ENCODE data around the gene CRIM1.
A peak's percentile ranks its signal among the peaks of the same experiment; 100 is the strongest.
"Not testable (repeated sequence)": the region's sequence is repeated elsewhere in the genome, so short reads cannot be mapped to it uniquely, and the experiment has no call there.

The CRIM1 gene, protein sequence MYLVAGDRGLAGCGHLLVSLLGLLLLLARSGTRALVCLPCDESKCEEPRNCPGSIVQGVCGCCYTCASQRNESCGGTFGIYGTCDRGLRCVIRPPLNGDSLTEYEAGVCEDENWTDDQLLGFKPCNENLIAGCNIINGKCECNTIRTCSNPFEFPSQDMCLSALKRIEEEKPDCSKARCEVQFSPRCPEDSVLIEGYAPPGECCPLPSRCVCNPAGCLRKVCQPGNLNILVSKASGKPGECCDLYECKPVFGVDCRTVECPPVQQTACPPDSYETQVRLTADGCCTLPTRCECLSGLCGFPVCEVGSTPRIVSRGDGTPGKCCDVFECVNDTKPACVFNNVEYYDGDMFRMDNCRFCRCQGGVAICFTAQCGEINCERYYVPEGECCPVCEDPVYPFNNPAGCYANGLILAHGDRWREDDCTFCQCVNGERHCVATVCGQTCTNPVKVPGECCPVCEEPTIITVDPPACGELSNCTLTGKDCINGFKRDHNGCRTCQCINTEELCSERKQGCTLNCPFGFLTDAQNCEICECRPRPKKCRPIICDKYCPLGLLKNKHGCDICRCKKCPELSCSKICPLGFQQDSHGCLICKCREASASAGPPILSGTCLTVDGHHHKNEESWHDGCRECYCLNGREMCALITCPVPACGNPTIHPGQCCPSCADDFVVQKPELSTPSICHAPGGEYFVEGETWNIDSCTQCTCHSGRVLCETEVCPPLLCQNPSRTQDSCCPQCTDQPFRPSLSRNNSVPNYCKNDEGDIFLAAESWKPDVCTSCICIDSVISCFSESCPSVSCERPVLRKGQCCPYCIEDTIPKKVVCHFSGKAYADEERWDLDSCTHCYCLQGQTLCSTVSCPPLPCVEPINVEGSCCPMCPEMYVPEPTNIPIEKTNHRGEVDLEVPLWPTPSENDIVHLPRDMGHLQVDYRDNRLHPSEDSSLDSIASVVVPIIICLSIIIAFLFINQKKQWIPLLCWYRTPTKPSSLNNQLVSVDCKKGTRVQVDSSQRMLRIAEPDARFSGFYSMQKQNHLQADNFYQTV

GRCh38 chr2:36355151-36355889 lies at the start of gene CRIM1:
Gene CRIM1 (plus strand): TSS chr2:36355778. CDS start chr2:36356293, 515 bp downstream.
- DNase-seq: peak; percentile 92
- in situ Hi-C loops (cut with HindIII; ENCODE audit: low pct_ligation_motif_present, low pct_unique_long_range_greater_than_20kb, low sequenced_read_pairs): no loop called here

- no peak for DNase-seq
- in situ Hi-C loops (cut with HindIII; ENCODE audit: low pct_ligation_motif_present, low pct_unique_long_range_greater_than_20kb, low sequenced_read_pairs): no loop called here
Measured at GRCh38 chr2:36307441-36307840, 48.1 kb upstream of the CRIM1 start.

DNA sequence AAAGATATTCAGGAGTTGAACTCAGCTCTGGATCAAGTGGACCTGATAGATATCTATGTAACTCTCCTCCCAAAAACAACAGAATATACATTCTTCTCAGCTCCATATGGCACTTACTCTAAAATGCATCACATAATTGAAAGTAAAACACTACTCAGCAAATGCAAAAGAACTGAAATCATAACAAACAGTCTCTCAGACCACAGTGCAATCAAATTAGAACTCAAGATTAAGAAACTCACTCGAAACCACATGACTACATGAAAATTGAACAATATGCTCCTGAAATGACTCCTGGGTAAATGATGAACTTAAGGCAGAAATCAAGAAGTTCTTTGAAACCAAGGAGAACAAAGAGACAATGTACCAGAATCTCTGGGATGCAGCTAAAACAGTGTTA lies 45.1 kb upstream of the CRIM1 start:
- DNase-seq; in situ Hi-C loops (cut with HindIII; ENCODE audit: low pct_ligation_motif_present, low pct_unique_long_range_greater_than_20kb, low sequenced_read_pairs): not testable (repeated sequence)

DNA sequence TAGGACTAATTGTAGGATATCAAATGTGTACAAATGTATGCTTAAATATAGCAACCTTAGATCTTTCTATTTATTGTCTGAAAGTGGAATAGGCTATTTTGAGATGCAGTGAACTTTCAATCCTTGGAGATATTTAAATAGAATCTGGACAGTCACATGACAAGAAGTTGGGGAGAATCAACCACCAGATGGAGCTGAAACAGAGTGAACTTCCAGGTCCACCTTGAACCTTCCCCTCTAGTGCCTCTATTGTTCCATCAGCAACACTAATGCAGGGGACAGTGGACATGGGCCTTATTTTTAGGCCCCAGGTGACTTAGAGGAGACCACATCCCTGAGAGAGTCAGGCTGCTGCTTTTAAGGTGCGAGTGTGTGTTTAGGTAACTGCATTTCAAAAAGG lies 37.0 kb upstream of the CRIM1 start:
- DNase-seq: peak; percentile 27
- in situ Hi-C loops (cut with HindIII; ENCODE audit: low pct_ligation_motif_present, low pct_unique_long_range_greater_than_20kb, low sequenced_read_pairs): no loop called here

DNA sequence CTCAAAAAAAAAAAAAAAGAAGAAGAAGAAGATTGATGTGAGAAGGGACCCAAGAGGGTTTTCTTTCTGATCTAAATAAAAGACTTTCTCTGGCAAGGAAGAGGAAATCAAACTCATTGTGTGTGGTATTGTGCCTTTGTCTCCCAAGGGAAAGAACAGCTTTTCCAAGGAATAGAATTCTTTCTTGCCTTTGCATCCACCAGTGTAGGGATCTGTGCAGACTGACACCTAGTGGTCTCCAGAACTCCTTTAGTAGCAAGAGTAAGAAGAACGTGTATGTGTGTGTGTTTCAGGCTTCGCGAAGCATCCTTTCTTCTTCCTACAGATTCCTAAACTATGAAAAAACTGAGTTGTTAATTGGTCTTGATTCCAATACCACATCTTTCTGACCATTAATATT lies 33.5 kb upstream of the CRIM1 start:
- DNase-seq: peak; percentile 55
- in situ Hi-C loops (cut with HindIII; ENCODE audit: low pct_ligation_motif_present, low pct_unique_long_range_greater_than_20kb, low sequenced_read_pairs): no loop called here

DNA sequence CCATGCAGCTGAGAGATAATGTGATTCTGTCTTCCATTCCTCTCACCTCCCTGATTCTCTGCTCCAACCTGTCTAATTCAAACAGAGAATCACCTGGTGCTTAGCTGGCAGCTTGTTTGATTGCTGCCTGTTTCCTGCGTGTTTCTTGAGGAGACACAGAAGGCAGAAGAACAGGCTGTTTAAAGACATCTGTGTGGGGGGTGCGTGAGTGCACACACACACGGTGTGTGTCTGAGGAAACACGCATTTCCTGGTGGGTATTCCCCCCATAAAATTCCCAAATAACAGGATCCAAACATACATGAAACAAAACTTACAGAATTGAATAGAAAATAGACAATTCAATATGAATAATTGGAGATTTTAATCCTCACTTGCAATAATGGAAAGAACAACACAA lies 29.3 kb upstream of the CRIM1 start:
- DNase-seq: no peak
- in situ Hi-C loops (cut with HindIII; ENCODE audit: low pct_ligation_motif_present, low pct_unique_long_range_greater_than_20kb, low sequenced_read_pairs): no loop called here

GRCh38 chr2:36329251-36329650 lies 26.3 kb upstream of the CRIM1 start:
- DNase-seq: no peak
- in situ Hi-C loops (cut with HindIII; ENCODE audit: low pct_ligation_motif_present, low pct_unique_long_range_greater_than_20kb, low sequenced_read_pairs): no loop called here

DNA sequence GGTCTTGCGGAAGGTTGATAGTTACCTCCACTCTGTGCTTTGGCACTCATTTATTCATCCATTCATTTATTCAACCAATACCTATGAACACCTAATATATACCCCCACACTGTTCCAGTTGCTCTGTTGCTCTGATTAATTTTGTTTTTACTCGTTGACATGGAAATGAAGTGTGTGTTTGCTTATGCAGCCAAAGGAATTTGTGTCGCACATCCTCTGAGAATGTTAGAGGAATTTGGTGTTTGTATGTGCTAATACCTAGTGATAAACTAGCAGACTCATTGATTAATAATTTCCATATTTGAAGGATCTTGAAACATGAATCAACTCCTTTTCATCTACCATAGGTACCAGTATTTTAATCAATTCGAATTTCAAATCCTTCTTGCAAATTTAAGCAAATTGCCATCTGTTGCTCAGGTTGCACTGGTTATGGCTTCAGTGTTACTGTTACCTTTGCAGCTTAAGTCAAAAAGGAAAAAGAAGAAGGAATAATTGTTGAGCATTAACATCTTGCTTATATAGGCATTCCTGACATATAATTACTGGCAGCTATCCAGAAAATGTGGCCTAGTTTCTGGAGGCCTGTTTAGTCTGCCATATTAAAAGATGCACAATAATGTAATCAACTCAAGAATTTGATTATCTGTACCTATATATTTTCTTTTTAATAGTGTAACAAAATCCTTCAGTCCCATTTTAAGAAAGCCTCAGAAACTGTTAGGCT lies 25.7 kb upstream of the CRIM1 start:
- in situ Hi-C loops (cut with HindIII; ENCODE audit: low pct_ligation_motif_present, low pct_unique_long_range_greater_than_20kb, low sequenced_read_pairs): no loop called here
- DNase-seq: peak; percentile 92

DNA sequence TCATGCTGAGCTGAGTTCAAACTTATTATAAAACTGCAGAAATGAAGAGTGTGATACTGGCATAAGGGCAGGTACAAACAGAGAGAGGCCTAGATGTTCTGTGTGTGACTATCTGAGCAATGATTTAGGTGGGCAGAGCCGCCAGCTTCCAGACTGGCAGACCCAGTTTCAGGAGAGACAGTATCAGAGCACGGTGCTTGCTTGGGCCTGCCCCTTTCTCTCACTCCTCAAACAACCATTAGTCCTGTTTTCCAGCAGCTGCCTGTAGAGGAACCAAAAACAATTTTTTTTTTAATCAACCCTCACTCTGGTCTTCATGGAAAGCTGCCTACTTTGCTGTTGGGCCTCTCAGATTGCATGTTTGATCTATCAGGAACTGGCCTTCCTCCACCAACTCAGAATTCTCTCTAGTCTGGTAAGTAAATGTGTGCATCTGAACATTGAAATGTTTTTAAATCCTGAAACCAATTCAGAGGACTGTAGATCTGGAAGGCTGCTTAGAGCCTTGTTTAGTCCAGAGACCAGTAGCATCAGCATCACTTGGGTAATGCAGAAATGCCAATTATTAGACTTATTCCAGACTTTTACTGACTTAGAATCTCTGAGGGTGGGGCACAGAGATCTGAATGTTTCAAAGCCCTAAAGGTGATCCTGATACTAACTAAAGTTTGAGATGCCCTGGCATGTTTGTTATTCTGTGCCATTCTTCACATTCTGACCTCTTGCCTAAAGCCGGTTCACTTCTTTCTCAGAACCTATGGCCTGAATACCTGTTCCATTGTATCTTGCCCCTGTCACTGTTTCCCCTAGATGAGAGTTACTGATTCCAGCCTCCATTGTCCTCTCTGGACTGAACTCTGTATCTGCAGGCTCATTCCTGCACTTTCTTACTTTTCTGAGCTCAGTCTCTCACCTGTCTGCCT lies 24.8 kb upstream of the CRIM1 start:
- no peak for DNase-seq
- in situ Hi-C loops (cut with HindIII; ENCODE audit: low pct_ligation_motif_present, low pct_unique_long_range_greater_than_20kb, low sequenced_read_pairs): no loop called here

DNA sequence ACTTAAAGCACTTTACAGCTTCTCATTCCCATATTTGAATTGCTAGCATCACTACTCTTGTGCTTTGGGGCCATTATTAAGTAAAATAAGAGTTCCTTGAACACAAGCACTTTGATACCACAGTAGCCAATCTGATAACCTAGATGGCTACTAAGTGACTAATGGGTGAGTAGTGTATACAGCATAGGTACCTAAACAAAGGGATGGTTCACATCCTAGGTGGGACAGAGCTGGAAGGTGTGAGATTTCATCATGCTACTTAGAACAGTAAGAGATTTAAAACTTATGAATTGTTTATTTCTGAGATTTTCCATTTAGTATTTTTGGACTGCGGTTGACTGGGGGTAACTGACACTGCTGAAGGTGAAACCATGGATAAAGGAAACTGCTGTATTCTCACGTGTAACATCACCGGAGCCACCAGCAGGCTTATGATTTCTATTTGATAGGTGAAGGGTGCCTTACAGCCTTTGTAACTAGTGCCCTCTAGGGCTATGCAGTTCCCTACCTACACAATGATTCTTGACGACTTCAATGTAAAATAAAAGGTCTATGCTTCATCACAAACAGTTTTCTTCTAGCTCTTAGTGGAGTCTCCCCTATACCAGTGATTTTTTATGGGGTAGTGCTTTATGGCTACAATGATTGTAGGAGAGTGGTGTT lies 22.1 kb upstream of the CRIM1 start:
- in situ Hi-C loops (cut with HindIII; ENCODE audit: low pct_ligation_motif_present, low pct_unique_long_range_greater_than_20kb, low sequenced_read_pairs): no loop called here
- DNase-seq: peak; percentile 45

DNA sequence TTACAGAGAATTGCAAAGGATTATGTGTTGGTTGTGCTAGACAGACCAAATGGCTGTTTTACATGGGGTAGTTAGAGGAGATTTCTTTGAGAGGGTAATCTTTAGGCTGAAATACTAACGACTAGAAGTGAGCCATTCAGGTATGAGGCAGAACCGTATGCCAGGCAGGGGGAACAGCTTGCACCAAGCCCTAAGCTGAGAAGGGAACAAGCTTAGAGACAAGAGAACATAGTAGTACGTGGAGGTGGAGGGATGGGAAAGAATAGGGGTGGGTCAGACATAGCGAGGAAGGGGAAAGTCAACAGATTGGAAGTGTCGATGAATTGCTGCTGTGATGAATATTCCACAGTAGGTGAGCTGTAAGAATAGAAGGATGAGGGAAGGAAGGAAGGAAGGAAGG lies 20.0 kb upstream of the CRIM1 start:
- no peak for DNase-seq
- in situ Hi-C loops (cut with HindIII; ENCODE audit: low pct_ligation_motif_present, low pct_unique_long_range_greater_than_20kb, low sequenced_read_pairs): no loop called here

GRCh38 chr2:36336321-36336720 lies 19.3 kb upstream of the CRIM1 start:
- DNase-seq: no peak
- in situ Hi-C loops (cut with HindIII; ENCODE audit: low pct_ligation_motif_present, low pct_unique_long_range_greater_than_20kb, low sequenced_read_pairs): no loop called here

GRCh38 chr2:36337354-36337753 lies 18.2 kb upstream of the CRIM1 start:
- DNase-seq: no peak
- in situ Hi-C loops (cut with HindIII; ENCODE audit: low pct_ligation_motif_present, low pct_unique_long_range_greater_than_20kb, low sequenced_read_pairs): no loop called here

DNA sequence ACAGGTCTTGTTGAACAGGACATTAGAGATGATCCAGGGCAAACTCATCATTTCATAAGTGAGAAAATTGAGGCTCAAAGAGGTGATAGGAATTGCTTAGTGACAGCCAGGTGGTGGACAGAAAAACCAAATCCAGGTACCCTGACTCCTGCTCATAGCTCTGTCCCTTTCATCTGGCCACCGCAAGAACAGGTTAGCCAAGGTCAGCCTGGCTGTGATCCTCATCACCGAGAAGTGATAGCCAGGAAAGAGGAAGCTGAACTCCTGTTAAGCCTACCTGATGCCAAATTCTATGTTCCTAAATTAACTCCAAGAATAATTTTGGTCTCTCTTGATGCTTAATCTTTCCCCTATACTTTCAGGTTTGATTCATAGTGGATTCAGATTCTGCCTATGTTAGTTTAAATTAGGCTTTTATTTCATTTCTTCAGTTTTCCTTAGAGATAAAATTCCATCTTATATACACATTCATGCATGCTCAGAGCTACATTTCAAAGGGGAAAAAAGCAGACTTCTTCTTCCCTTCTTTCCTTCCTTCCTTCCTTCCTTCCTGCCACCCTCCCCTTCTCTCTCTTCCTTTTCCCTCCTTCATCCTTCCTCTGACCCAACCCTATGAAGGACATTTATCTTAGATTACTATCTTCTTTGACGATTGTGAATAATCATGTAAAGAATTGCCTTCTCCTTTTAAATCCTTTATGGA lies 17.3 kb upstream of the CRIM1 start:
- DNase-seq: no peak
- in situ Hi-C loops (cut with HindIII; ENCODE audit: low pct_ligation_motif_present, low pct_unique_long_range_greater_than_20kb, low sequenced_read_pairs): no loop called here

- peak; percentile 96 for DNase-seq
- in situ Hi-C loops (cut with HindIII; ENCODE audit: low pct_ligation_motif_present, low pct_unique_long_range_greater_than_20kb, low sequenced_read_pairs): no loop called here
Measured at GRCh38 chr2:36338827-36339145, 16.8 kb upstream of the CRIM1 start.

DNA sequence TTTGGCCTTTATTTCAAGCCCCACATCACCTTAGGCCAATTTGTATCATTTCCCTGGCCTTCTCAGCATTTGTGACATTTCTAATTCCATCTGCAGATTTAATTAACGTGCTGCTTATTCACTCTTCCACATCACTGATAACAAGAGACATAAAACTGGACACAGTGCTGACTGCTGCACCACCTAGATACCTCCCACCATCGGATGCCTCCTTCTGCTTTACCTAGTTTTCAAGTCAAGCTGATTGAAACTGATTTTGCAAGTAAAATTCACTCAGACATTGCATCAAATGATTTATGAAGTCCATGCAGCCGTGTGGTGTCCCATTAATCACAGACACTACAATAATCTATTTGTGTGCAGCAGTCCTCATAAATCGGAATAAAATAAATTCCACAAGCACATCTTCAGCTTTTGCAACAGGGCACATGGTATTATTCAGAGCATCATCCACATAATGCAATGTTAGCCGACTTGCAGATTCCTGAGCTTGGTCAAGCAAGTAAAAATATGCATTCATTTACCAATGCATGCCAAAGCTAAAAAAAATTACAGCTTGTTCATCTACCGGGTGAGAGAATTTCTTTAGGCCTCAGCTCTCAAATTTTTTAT lies 15.9 kb upstream of the CRIM1 start:
- in situ Hi-C loops (cut with HindIII; ENCODE audit: low pct_ligation_motif_present, low pct_unique_long_range_greater_than_20kb, low sequenced_read_pairs): no loop called here
- DNase-seq: peak; percentile 93
